ENCODE measurements around the gene MYO9B. TPM values are rescaled to one million over a fixed set of nuclear protein-coding genes. Genes with fewer than 3 reads are reported as not detected.

The MYO9B gene
- total and polyA plus RNA-seq, 5 experiments from 2014 or later, result 3.3 to 171 (median 22.3) TPM

DNA sequence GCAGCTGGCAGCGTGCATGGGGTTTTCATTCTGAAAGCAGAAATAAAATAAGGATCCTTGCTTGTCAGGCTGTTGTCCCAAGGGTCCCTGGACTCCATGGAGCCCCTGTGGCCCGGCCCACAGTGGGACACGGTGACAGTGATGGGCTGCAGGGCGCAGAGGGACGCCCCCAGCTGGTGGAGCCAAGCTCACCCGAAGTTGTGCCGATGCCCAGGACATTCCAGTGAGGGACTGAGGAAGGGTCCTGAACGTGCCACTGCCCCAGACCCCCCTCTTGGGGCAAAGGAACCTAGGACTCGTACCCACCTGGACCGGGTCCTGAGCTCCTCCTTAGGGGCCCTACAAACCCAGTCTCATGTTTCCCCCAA is 35.0 kb downstream of the MYO9B start:
- Mint-ChIP-seq H3K27ac (peak overlapping the region in 9 of 10 donors; percentile 71 to 92 (median 86)), H3K4me3 (peak overlapping the region in 7 of 10 donors; percentile 39 to 74 (median 67)), H3K27me3 (no peaks in the 10 kb centered on the region), H3K36me3 (peaks cover 0 to 53% (median 6%) of the 10 kb centered on the region in 3 donors), H3K4me1 (peaks cover 36 to 82% (median 61%) of the 10 kb centered on the region in 4 donors), H3K9me3 (no peaks in the 10 kb centered on the region)
- DNase-seq, result no peak
- no peak for ATAC-seq
- POLR2A ChIA-PET, result interaction anchor here (0.7 to 2.8 kb wide), 2 partner anchors 11 to 15 kb away, joined by 3 to 25 read pairs; no protein-coding TSS in a partner anchor

- Mint-ChIP-seq H3K4me1 (peaks cover 34 to 75% (median 61%) of the 10 kb centered on the region in 4 donors), H3K36me3 (peaks cover 0 to 46% (median 2%) of the 10 kb centered on the region in 3 donors), H3K27ac (peak overlapping the region in 8 of 10 donors; percentile 50 to 89 (median 72)), H3K9me3 (no peaks in the 10 kb centered on the region), H3K4me3 (peak overlapping the region in 2 of 10 donors; percentile 24 to 28), H3K27me3 (no peaks in the 10 kb centered on the region)
- DNase-seq, result no peak
- POLR2A ChIA-PET, result interaction anchor here (1.2 to 2.8 kb wide), 2 partner anchors 13 kb away, joined by 3 to 25 read pairs; no protein-coding TSS in a partner anchor
- ATAC-seq, result no peak
These were observed 36.2 kb downstream of the MYO9B start for GRCh38 chr19:17111766-17112165.

- H3K27me3 Mint-ChIP-seq, result no peaks in the 10 kb centered on the region
- POLR2A ChIA-PET, result interaction anchor here (1.2 kb wide), 1 partner anchor 13 kb away, joined by 3 read pairs; no protein-coding TSS in a partner anchor
- H3K4me1 Mint-ChIP-seq, result peaks cover 34 to 77% (median 62%) of the 10 kb centered on the region in 4 donors
- ATAC-seq, result no peak
- H3K9me3 Mint-ChIP-seq, result no peaks in the 10 kb centered on the region
- DNase-seq, result no peak
- no peak overlapping the region for H3K4me3 Mint-ChIP-seq
- H3K36me3 Mint-ChIP-seq, result peaks cover 0 to 47% (median 2%) of the 10 kb centered on the region in 3 donors
- H3K27ac Mint-ChIP-seq, result peak overlapping the region in 5 of 10 donors; percentile 72 to 89 (median 79)
These were observed 36.7 kb downstream of the MYO9B start for GRCh38 chr19:17112271-17112670.

- POLR2A ChIA-PET, result interaction anchor here (1.2 kb wide), 1 partner anchor 12 kb away, joined by 3 read pairs; no protein-coding TSS in a partner anchor
These were observed 37.1 kb downstream of the MYO9B start for GRCh38 chr19:17112700-17113099.

DNA sequence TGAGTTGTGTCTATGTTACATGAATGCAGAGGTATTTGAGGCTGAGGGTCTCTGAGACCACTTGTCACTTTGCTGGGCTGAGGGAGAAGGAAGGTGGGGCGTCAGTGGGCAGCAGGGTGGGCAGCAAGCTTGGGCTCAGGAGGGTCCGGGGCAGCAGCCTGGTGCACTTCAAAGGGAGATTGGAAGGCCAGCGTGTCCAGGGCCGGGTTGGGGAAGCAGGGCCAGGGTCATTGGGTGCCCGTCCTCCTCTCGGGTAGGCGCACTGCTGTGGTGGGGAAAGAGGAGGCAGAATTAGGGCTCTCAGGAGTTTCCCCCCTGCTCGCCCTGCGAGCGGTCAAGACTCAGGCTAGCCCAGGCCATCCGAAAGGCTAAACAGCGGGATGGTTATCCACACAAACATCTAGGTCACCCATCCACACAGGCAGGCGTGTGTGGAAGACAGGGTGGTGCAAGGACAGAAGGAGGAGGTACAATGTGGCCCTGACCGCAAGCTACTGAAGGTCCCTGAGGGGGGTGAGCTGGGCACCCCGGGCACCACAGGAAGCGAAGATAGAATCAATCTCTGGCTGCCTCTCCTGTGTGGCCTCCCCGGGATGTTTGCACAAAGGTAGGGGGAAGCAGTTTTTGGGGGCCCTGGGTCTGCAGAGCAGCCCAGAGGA is 37.7 kb downstream of the MYO9B start:
- Mint-ChIP-seq H3K27me3 (no peaks in the 10 kb centered on the region), H3K4me1 (peaks cover 29 to 75% (median 58%) of the 10 kb centered on the region in 4 donors), H3K9me3 (no peaks in the 10 kb centered on the region), H3K27ac (peak overlapping the region in 9 of 10 donors; percentile 45 to 87 (median 70)), H3K4me3 (peak overlapping the region in 1 of 10 donors; percentile 15), H3K36me3 (peaks cover 0 to 40% (median 2%) of the 10 kb centered on the region in 3 donors)
- DNase-seq (no peak), ATAC-seq (no peak)
- POLR2A ChIA-PET, result interaction anchor here (1.2 kb wide), 1 partner anchor 12 kb away, joined by 3 read pairs; no protein-coding TSS in a partner anchor

More at GRCh38 chr19:17112700-17113099, 37.1 kb downstream of the MYO9B start:
- Mint-ChIP-seq H3K27ac (peak overlapping the region in 9 of 10 donors; percentile 45 to 87 (median 70)), H3K36me3 (peaks cover 0 to 43% (median 2%) of the 10 kb centered on the region in 3 donors), H3K27me3 (no peaks in the 10 kb centered on the region), H3K4me1 (peaks cover 32 to 76% (median 60%) of the 10 kb centered on the region in 4 donors), H3K4me3 (peak overlapping the region in 2 of 10 donors; percentile 15 to 30), H3K9me3 (no peaks in the 10 kb centered on the region)
- ATAC-seq (no peak), DNase-seq (no peak)

DNA sequence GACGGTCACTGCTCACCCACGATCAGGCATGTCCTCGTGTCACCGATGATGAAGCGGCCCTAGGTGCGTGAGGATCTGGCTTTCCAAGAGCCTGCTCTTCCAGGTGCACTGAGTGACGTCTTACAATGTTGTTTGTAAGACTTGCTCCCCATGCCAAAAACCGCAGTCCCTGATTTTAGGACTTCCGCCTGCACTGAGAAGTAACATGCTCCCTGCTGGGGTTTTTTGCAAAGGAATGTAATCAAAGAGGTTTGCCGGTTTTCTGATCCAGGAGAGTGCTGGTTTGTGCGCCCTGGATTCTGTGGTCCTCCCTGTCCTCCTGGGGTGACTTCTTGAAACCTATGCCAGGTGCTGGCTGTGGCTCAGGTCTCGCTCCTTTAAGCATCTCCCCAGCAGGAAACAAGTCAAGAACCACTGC is 38.8 kb downstream of the MYO9B start:
- no peak overlapping the region for H3K4me3 Mint-ChIP-seq
- ATAC-seq (no peak), DNase-seq (no peak)
- H3K9me3 Mint-ChIP-seq, result no peaks in the 10 kb centered on the region
- POLR2A ChIA-PET, result no interaction called here
- H3K36me3 Mint-ChIP-seq, result peaks cover 0 to 46% (median 2%) of the 10 kb centered on the region in 3 donors
- H3K27me3 Mint-ChIP-seq, result no peaks in the 10 kb centered on the region
- peaks cover 29 to 65% (median 54%) of the 10 kb centered on the region in 4 donors for H3K4me1 Mint-ChIP-seq
- H3K27ac Mint-ChIP-seq, result peak overlapping the region in 7 of 10 donors; percentile 14 to 84 (median 56)

DNA sequence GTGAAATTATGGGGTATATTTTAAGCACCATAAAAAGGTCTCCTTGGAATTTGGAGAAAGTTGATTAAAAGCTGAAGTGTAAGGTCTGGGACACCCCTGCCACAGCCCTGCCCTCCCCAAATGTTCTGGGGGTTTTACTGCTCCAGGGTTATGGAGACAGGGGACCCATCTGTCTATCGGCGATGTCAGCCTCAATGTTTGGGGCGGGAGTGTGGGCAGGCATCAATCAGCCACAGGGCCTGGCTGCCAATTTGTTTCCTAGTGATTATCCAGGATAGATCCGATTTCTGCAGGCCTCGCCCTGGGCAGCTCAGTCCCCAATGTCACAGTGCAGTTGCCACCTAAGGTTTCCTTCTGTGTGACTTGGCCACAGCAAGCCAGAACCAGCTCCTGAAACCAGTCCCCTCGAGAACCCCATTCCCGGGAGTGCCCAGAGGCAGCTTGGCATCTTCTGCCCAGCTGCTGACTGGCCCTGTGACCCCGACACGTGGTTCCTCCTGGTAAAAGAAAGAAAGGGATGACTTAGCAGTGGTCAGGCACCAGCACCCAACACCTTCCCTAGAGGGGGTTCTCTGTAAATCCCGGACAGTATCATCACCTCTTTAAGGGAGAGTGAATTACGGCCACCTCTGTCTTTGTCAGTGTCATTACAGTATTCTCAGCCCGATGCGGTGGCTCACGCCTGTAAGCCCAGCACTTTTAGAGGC is 41.6 kb downstream of the MYO9B start:
- Mint-ChIP-seq H3K27me3 (no peaks in the 10 kb centered on the region), H3K36me3 (peaks cover 0 to 46% (median 0%) of the 10 kb centered on the region in 3 donors), H3K4me1 (peaks cover 18 to 56% (median 46%) of the 10 kb centered on the region in 4 donors), H3K27ac (peak overlapping the region; percentile 40 to 80 (median 59)), H3K9me3 (no peaks in the 10 kb centered on the region), H3K4me3 (no peak overlapping the region)
- POLR2A ChIA-PET, result interaction anchor here (0.7 to 2.7 kb wide), 2 partner anchors 8 to 107 kb away, joined by 3 to 10 read pairs; no protein-coding TSS in a partner anchor
- ATAC-seq (no peak), DNase-seq (no peak)

- Mint-ChIP-seq H3K4me1 (peaks cover 8 to 58% (median 40%) of the 10 kb centered on the region in 4 donors), H3K27me3 (no peaks in the 10 kb centered on the region), H3K36me3 (peaks cover 0 to 39% (median 4%) of the 10 kb centered on the region in 3 donors), H3K4me3 (no peak overlapping the region), H3K9me3 (peaks cover 0 to 4% (median 0%) of the 10 kb centered on the region in 9 donors), H3K27ac (peak overlapping the region in 5 of 10 donors; percentile 37 to 89 (median 56))
- DNase-seq (no peak), ATAC-seq (no peak)
- POLR2A ChIA-PET, result interaction anchor here (1.2 kb wide), 1 partner anchor 43 kb away, joined by 4 read pairs; the partner anchor contains the start of gene MYO9B
These were observed 43.4 kb downstream of the MYO9B start for GRCh38 chr19:17118957-17119356.

GRCh38 chr19:17121736-17122293 is 46.2 kb downstream of the MYO9B start:
- H3K27me3 Mint-ChIP-seq, result no peaks in the 10 kb centered on the region

GRCh38 chr19:17123041-17123440 is 47.5 kb downstream of the MYO9B start:
- DNase-seq, result no peak
- H3K27ac Mint-ChIP-seq, result peak overlapping the region in 7 of 10 donors; percentile 31 to 100 (median 84)
- peaks cover 0 to 19% (median 4%) of the 10 kb centered on the region in 3 donors for H3K36me3 Mint-ChIP-seq
- POLR2A ChIA-PET, result interaction anchor here (0.8 to 4.4 kb wide), 2 partner anchors 47 to 61 kb away, joined by 3 to 76 read pairs; partner anchors contain the start of genes HAUS8 and MYO9B
- no peaks in the 10 kb centered on the region for H3K27me3 Mint-ChIP-seq
- no peak for ATAC-seq
- peaks cover 18 to 75% (median 60%) of the 10 kb centered on the region in 4 donors for H3K4me1 Mint-ChIP-seq
- H3K9me3 Mint-ChIP-seq, result peaks cover 0 to 4% (median 0%) of the 10 kb centered on the region in 9 donors
- no peak overlapping the region for H3K4me3 Mint-ChIP-seq

More at GRCh38 chr19:17121736-17122293, 46.2 kb downstream of the MYO9B start:
- POLR2A ChIA-PET, result interaction anchor here (0.7 kb wide), 1 partner anchor 62 kb away, joined by 6 read pairs; no protein-coding TSS in a partner anchor
- Mint-ChIP-seq H3K27ac (peak overlapping the region; percentile 22 to 85 (median 70)), H3K4me3 (no peak overlapping the region), H3K4me1 (peaks cover 16 to 67% (median 53%) of the 10 kb centered on the region in 4 donors), H3K9me3 (peaks cover 0 to 4% (median 0%) of the 10 kb centered on the region in 9 donors), H3K36me3 (peaks cover 0 to 21% (median 4%) of the 10 kb centered on the region in 3 donors)
- ATAC-seq, result no peak
- DNase-seq, result no peak

GRCh38 chr19:17124025-17124424 is 48.4 kb downstream of the MYO9B start:
- POLR2A ChIA-PET, result interaction anchor here (0.8 to 4.4 kb wide), 4 partner anchors 8 to 60 kb away, joined by 3 to 76 read pairs (median 18); partner anchors contain the start of genes HAUS8 and MYO9B
- H3K27ac Mint-ChIP-seq, result peak overlapping the region; percentile 98 to 100 (median 99)
- peak overlapping the region in 8 of 10 donors; percentile 10 to 90 (median 62) for H3K4me3 Mint-ChIP-seq
- H3K9me3 Mint-ChIP-seq, result peaks cover 0 to 4% (median 0%) of the 10 kb centered on the region in 9 donors
- H3K36me3 Mint-ChIP-seq, result peaks cover 0 to 18% (median 4%) of the 10 kb centered on the region in 3 donors
- no peaks in the 10 kb centered on the region for H3K27me3 Mint-ChIP-seq
- ATAC-seq, result no peak
- no peak for DNase-seq
- peaks cover 18 to 80% (median 66%) of the 10 kb centered on the region in 4 donors for H3K4me1 Mint-ChIP-seq
